MCF 10A (cell line): Measurements from ENCODE around the gene CIBAR2. TPM values are rescaled to one million over a fixed set of nuclear protein-coding genes. Genes with fewer than 3 reads are reported as not detected.
A peak's percentile ranks its signal among the peaks of the same experiment; 100 is the strongest.

Source experiments
- BruUV-seq: library from RNA; stranded (reverse); fragments of 400-500 nt; replicated peaks from 2 replicates; lab custom pipeline; 2021; lab: Mats Ljungman, UMichigan
- CTCF ChIA-PET: fragments of 300-600 bp; sonication (Branson Sonifier 250); formaldehyde crosslinking; extraction: SDS; loops from one replicate; lab custom pipeline; 2021; ENCODE audit warnings: antibody characterized with exemption, inconsistent platforms; lab: Yijun Ruan, JAX
- POLR2A ChIA-PET: fragments of 300-600, 350-650 bp; sonication (Branson Sonifier 250); formaldehyde crosslinking; extraction: SDS; loops from one replicate; lab custom pipeline; 2020; ENCODE audit warnings: antibody characterized with exemption, inconsistent platforms; lab: Yijun Ruan, JAX
- DNase-seq: peaks from one replicate; pipeline ENCODE4 v3.0.0-alpha.2; 2018; ENCODE audit not compliant: unreplicated experiment
- H3K27ac Mint-ChIP-seq: one replicate; pipeline ENCODE4 v1.8.0; 2022; ENCODE audit warnings: mild to moderate bottlenecking, low read depth, mixed read lengths; ENCODE audit not compliant: unreplicated experiment
- H3K27me3 Mint-ChIP-seq: one replicate; pipeline ENCODE4 v1.8.0; 2022; ENCODE audit warnings: mixed read lengths; ENCODE audit not compliant: insufficient read depth, unreplicated experiment
- H3K36me3 Mint-ChIP-seq: one replicate; pipeline ENCODE4 v1.8.0; 2022; ENCODE audit warnings: mild to moderate bottlenecking, moderate library complexity, mixed read lengths; ENCODE audit not compliant: insufficient read depth, unreplicated experiment
- H3K4me1 Mint-ChIP-seq: one replicate; pipeline ENCODE4 v1.8.0; 2022; ENCODE audit warnings: mixed read lengths; ENCODE audit not compliant: insufficient read depth, unreplicated experiment
- H3K4me3 Mint-ChIP-seq: one replicate; pipeline ENCODE4 v1.8.0; 2022; ENCODE audit warnings: mild to moderate bottlenecking, moderate library complexity, mixed read lengths; ENCODE audit not compliant: unreplicated experiment
- H3K9me3 Mint-ChIP-seq: one replicate; pipeline ENCODE4 v1.8.0; 2022; ENCODE audit warnings: mixed read lengths; ENCODE audit not compliant: unreplicated experiment
- CTCF ChIP-seq: fragments of 200-600 bp; IDR thresholded peaks from one replicate; pipeline ENCODE4 v1.8.0; 2022; ENCODE audit warnings: antibody characterized with exemption, mild to moderate bottlenecking; ENCODE audit not compliant: unreplicated experiment
- intact Hi-C: fragments of 100-400 bp; cut with micrococcal nuclease; formaldehyde crosslinking; loops from 2 replicates; pipeline ENCODE4 v1.14.1; 2022
- total RNA-seq: library from RNA; stranded (reverse); gene quantifications from 2 replicates; pipeline ENCODE4 v1.2.3, GENCODE V29; 2022

CIBAR2 gene
- total RNA-seq, 1 experiment from 2014 or later = not detected

GRCh38 chr16:85086347-85087291, 25.7 kb downstream of the CIBAR2 start:
- POLR2A ChIA-PET = interaction anchor here (0.7 to 2.0 kb wide), 6 partner anchors 39 to 92 kb away, joined by 3 to 7 read pairs (median 4); partner anchors contain the start of gene ZDHHC7
- H3K4me1 Mint-ChIP-seq = no peaks in the 10 kb centered on the region
- no peak overlapping the region for H3K27ac Mint-ChIP-seq
- intact Hi-C loops = loop anchor here (1.0 to 10.0 kb wide), 5 partner anchors 58 to 332 kb away; partner anchors contain the start of gene ZDHHC7
- CTCF ChIA-PET = interaction anchor here (0.6 to 2.3 kb wide), 19 partner anchors 9 to 641 kb away, joined by 3 to 17 read pairs (median 3); no protein-coding TSS in a partner anchor
- H3K27me3 Mint-ChIP-seq = no peaks in the 10 kb centered on the region
- peaks cover 4% of the 10 kb centered on the region for H3K36me3 Mint-ChIP-seq
- BruUV-seq = no TSS peak
- peak; percentile 75 for DNase-seq
- no peak overlapping the region for H3K4me3 Mint-ChIP-seq
- H3K9me3 Mint-ChIP-seq = no peaks in the 10 kb centered on the region
- TF ChIP-seq CTCF = peak; percentile 67

- POLR2A ChIA-PET = interaction anchor here (0.7 to 1.0 kb wide), 2 partner anchors 10 to 57 kb away, joined by 3 read pairs; no protein-coding TSS in a partner anchor
Measured at GRCh38 chr16:85085721-85086120, 26.6 kb downstream of the CIBAR2 start.

GRCh38 chr16:85084841-85085510, 27.3 kb downstream of the CIBAR2 start:
- H3K9me3 Mint-ChIP-seq = no peaks in the 10 kb centered on the region
- no peak for DNase-seq
- POLR2A ChIA-PET = interaction anchor here (0.7 kb wide), 1 partner anchor 11 kb away, joined by 3 read pairs; no protein-coding TSS in a partner anchor
- intact Hi-C loops = loop anchor here (5.0 to 10.0 kb wide), 2 partner anchors 113 to 330 kb away; no protein-coding TSS in a partner anchor
- no peaks in the 10 kb centered on the region for H3K36me3 Mint-ChIP-seq
- no peak overlapping the region for H3K4me3 Mint-ChIP-seq
- CTCF ChIA-PET = interaction anchor here (0.6 to 1.0 kb wide), 7 partner anchors 11 to 997 kb away, joined by 3 read pairs; no protein-coding TSS in a partner anchor
- BruUV-seq = no TSS peak
- H3K27ac Mint-ChIP-seq = no peak overlapping the region
- no peaks in the 10 kb centered on the region for H3K4me1 Mint-ChIP-seq
- TF ChIP-seq CTCF = no peak
- H3K27me3 Mint-ChIP-seq = no peaks in the 10 kb centered on the region

More at GRCh38 chr16:85085721-85086120, 26.6 kb downstream of the CIBAR2 start:
- no peaks in the 10 kb centered on the region for H3K4me1 Mint-ChIP-seq
- intact Hi-C loops = loop anchor here (1.0 to 10.0 kb wide), 5 partner anchors 57 to 331 kb away; partner anchors contain the start of gene ZDHHC7
- H3K4me3 Mint-ChIP-seq = no peak overlapping the region
- CTCF ChIA-PET = interaction anchor here (0.6 to 2.3 kb wide), 8 partner anchors 10 to 998 kb away, joined by 3 to 17 read pairs (median 8); no protein-coding TSS in a partner anchor
- H3K27ac Mint-ChIP-seq = no peak overlapping the region
- no peaks in the 10 kb centered on the region for H3K27me3 Mint-ChIP-seq
- no peak for DNase-seq
- H3K36me3 Mint-ChIP-seq = peaks cover 3% of the 10 kb centered on the region
- no peaks in the 10 kb centered on the region for H3K9me3 Mint-ChIP-seq
- no peak for TF ChIP-seq CTCF
- BruUV-seq = no TSS peak
